ENCODE data around the gene PCDH9. TPM values are rescaled to one million over a fixed set of nuclear protein-coding genes. Genes with fewer than 3 reads are reported as not detected.

PCDH9 gene
- total and polyA plus RNA-seq, 10 of the 15 experiments (the other 5 are each of a cell fraction or from before 2014, with no cell fraction given) = 0.02 to 2.3 (median 0.05) TPM; not detected in 1

DNA sequence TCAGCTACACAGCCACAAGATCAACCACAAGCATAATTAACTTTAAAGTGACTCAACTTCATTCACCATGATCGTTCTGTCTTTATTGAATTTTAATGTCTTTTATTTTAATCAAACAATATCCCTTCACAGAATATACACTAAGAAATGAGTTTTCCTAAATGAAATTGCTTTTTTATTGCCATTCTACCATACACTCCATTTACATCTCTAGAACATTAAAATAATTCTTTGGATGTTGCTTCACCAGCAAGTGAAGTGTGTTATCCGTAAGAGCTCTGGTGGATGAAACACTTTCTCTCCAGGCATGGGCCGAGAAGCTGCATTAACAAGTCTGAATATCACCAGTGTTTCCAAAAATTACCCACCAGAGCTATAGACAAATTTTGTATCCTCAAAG lies 789.2 kb downstream of the PCDH9 start (continued):
- TF ChIP-seq, protein P1, sequence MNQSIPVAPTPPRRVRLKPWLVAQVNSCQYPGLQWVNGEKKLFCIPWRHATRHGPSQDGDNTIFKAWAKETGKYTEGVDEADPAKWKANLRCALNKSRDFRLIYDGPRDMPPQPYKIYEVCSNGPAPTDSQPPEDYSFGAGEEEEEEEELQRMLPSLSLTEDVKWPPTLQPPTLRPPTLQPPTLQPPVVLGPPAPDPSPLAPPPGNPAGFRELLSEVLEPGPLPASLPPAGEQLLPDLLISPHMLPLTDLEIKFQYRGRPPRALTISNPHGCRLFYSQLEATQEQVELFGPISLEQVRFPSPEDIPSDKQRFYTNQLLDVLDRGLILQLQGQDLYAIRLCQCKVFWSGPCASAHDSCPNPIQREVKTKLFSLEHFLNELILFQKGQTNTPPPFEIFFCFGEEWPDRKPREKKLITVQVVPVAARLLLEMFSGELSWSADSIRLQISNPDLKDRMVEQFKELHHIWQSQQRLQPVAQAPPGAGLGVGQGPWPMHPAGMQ (IDR thresholded peaks at IDR 0.05; ENCODE audit: borderline replicate concordance) = no peak
- TF ChIP-seq, protein P2, sequence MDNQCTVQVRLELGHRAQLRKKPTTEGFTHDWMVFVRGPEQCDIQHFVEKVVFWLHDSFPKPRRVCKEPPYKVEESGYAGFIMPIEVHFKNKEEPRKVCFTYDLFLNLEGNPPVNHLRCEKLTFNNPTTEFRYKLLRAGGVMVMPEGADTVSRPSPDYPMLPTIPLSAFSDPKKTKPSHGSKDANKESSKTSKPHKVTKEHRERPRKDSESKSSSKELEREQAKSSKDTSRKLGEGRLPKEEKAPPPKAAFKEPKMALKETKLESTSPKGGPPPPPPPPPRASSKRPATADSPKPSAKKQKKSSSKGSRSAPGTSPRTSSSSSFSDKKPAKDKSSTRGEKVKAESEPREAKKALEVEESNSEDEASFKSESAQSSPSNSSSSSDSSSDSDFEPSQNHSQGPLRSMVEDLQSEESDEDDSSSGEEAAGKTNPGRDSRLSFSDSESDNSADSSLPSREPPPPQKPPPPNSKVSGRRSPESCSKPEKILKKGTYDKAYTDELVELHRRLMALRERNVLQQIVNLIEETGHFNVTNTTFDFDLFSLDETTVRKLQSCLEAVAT (IDR thresholded peaks at IDR 0.05) = no peak
- no peak for TF ChIP-seq PRDM15 (CRISPR knock-in tag; IDR thresholded peaks at IDR 0.05)

- no peaks in the 10 kb centered on the region for H3K79me2 ChIP-seq (ENCODE audit: control insufficient read depth, insufficient read depth, low read length)
- ChIA-PET CTCF (no interaction called here), POLR2A (no interaction called here), SMC1A (ENCODE audit: uncharacterized antibody, unreplicated experiment) (no interaction called here), RAD21 (ENCODE audit: unreplicated experiment) (no interaction called here)
- H3K9ac ChIP-seq (ENCODE audit: control insufficient read depth, insufficient read depth, low read length) = no peak overlapping the region
- no peaks in the 10 kb centered on the region for H3K9me3 ChIP-seq (replicated peaks; ENCODE audit: control insufficient read depth, insufficient read depth, low read length)
- FAIRE-seq (no peak), DNase-seq (ENCODE audit: low read depth, low spot score) (no peak), ATAC-seq (no peak)
- intact Hi-C loops (cut with micrococcal nuclease; ENCODE audit: unreplicated experiment) = no loop called here
- H2AFZ ChIP-seq (ENCODE audit: control insufficient read depth, low read depth, low read length) = no peak overlapping the region
- in situ Hi-C loops (cut with MboI) = no loop called here
- no peaks in the 10 kb centered on the region for H3K36me3 ChIP-seq (ENCODE audit: control insufficient read depth in 2 of 2, insufficient read depth in 2 of 2, low read length in 1 of 2)
- no peaks in the 10 kb centered on the region for H3K4me1 ChIP-seq (ENCODE audit: control insufficient read depth, insufficient read depth, low read length)
- BruUV-seq (replicated peaks) = no TSS peak
- no peaks in the 10 kb centered on the region for H4K20me1 ChIP-seq (ENCODE audit: control insufficient read depth, insufficient read depth)
- H3K4me3 ChIP-seq = no peak overlapping the region
- H3K27me3 ChIP-seq (replicated peaks in 1 of 2; ENCODE audit: control insufficient read depth in 2 of 2, insufficient read depth in 2 of 2, low read length in 1 of 2) = no peaks in the 10 kb centered on the region
- no peak overlapping the region for H3K27ac ChIP-seq (ENCODE audit: control insufficient read depth, insufficient read depth)
- H3K4me2 ChIP-seq (ENCODE audit: control insufficient read depth, insufficient read depth) = no peak overlapping the region
- TF ChIP-seq MYB (IDR thresholded peaks at IDR 0.05; ENCODE audit: borderline replicate concordance, low read depth, low read length) (no peak), ZBTB33 (IDR thresholded peaks at IDR 0.05) (no peak), NRF1 (conservative IDR thresholded peaks at IDR 0.05; ENCODE audit: low read depth, low read length) (no peak), DPF2 (IDR thresholded peaks at IDR 0.05) (no peak), HDAC2 (IDR thresholded peaks at IDR 0.05) (no peak)
- TF ChIP-seq, protein P3, sequence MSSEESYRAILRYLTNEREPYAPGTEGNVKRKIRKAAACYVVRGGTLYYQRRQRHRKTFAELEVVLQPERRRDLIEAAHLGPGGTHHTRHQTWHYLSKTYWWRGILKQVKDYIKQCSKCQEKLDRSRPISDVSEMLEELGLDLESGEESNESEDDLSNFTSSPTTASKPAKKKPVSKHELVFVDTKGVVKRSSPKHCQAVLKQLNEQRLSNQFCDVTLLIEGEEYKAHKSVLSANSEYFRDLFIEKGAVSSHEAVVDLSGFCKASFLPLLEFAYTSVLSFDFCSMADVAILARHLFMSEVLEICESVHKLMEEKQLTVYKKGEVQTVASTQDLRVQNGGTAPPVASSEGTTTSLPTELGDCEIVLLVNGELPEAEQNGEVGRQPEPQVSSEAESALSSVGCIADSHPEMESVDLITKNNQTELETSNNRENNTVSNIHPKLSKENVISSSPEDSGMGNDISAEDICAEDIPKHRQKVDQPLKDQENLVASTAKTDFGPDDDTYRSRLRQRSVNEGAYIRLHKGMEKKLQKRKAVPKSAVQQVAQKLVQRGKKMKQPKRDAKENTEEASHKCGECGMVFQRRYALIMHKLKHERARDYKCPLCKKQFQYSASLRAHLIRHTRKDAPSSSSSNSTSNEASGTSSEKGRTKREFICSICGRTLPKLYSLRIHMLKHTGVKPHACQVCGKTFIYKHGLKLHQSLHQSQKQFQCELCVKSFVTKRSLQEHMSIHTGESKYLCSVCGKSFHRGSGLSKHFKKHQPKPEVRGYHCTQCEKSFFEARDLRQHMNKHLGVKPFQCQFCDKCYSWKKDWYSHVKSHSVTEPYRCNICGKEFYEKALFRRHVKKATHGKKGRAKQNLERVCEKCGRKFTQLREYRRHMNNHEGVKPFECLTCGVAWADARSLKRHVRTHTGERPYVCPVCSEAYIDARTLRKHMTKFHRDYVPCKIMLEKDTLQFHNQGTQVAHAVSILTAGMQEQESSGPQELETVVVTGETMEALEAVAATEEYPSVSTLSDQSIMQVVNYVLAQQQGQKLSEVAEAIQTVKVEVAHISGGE (CRISPR knock-in tag; IDR thresholded peaks at IDR 0.05) = no peak
- TF ChIP-seq, protein P4, sequence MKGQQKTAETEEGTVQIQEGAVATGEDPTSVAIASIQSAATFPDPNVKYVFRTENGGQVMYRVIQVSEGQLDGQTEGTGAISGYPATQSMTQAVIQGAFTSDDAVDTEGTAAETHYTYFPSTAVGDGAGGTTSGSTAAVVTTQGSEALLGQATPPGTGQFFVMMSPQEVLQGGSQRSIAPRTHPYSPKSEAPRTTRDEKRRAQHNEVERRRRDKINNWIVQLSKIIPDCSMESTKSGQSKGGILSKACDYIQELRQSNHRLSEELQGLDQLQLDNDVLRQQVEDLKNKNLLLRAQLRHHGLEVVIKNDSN (IDR thresholded peaks at IDR 0.05; ENCODE audit: borderline replicate concordance, extremely low read length, insufficient read depth, low read depth, low read length) = no peak
Measured at GRCh38 chr13:66430728-66431127, 799.4 kb downstream of the PCDH9 start.
